K562 (cell line): ENCODE measurements around the gene DVL3. TPM values are rescaled to one million over a fixed set of nuclear protein-coding genes. Genes with fewer than 3 reads are reported as not detected.
A peak's percentile ranks its signal among the peaks of the same experiment; 100 is the strongest.

Experiments used
- ATF3 ChIP-seq, 2 experiments: fragments of 450-650 bp in 1 of 2; sonication (generic) in 1 of 2; formaldehyde crosslinking in 1 of 2; IDR thresholded peaks in 1 of 2; conservative IDR thresholded peaks in 1 of 2; 2 replicates each; pipeline versions ENCODE4 v1.6.1 to v1.8.1; 2016 to 2023; ENCODE audit warnings: mild to moderate bottlenecking in 2 of 2, moderate library complexity in 2 of 2, inconsistent platforms in 1 of 2, missing genetic modification reagents in 1 of 2
- DPF2 ChIP-seq: fragments of 450-650 bp; IDR thresholded peaks from 2 replicates; pipeline ENCODE4 v1.6.1; 2016
- E4F1 ChIP-seq: fragments of 250-450 bp; sonication (Bioruptor Pico); IDR thresholded peaks from 2 replicates; pipeline ENCODE4 v1.5.0; 2021; ENCODE audit warnings: mild to moderate bottlenecking, borderline replicate concordance
- FOSL1 ChIP-seq: fragments of 200-800 bp; sonication (Bioruptor generic); conservative IDR thresholded peaks from 2 replicates; pipeline ENCODE4 v1.6.1; 2016; ENCODE audit warnings: missing genetic modification characterization, missing compliant biosample characterization
- JUN ChIP-seq, 2 experiments: sonication (generic) in 1 of 2; formaldehyde crosslinking in 1 of 2; IDR thresholded peaks; 2 replicates each; pipeline versions ENCODE4 v1.6.1 to v1.8.0; 2012 to 2022; ENCODE audit warnings: borderline replicate concordance in 2 of 2, mild to moderate bottlenecking in 2 of 2, improper control_type of control experiment in 1 of 2, low read depth in 1 of 2, low read length in 1 of 2, missing genetic modification reagents in 1 of 2
- MYC ChIP-seq, 2 experiments: fragments of 250-450 bp in 1 of 2; sonication (Bioruptor Pico) in 1 of 2; IDR thresholded peaks; 2 replicates each; pipeline versions ENCODE4 v1.5.1 to v1.6.1; 2012 to 2021; ENCODE audit warnings: low read depth in 2 of 2, borderline replicate concordance in 1 of 2, improper control_type of control experiment in 1 of 2, low read length in 1 of 2, mild to moderate bottlenecking in 1 of 2, moderate library complexity in 1 of 2
- PHF21A ChIP-seq: fragments of 450-650 bp; IDR thresholded peaks from 2 replicates; pipeline ENCODE4 v1.6.1; 2017; ENCODE audit warnings: low read depth, borderline replicate concordance
- POLR2AphosphoS5 ChIP-seq: IDR thresholded peaks from 2 replicates; pipeline ENCODE4 v1.6.1; 2011; ENCODE audit warnings: mild to moderate bottlenecking, low read depth, low read length, moderate library complexity; ENCODE audit not compliant: control insufficient read depth, insufficient read depth
- PRDM10 ChIP-seq: fragments of 450-650 bp; IDR thresholded peaks from 2 replicates; pipeline ENCODE4 v1.6.1; 2018; ENCODE audit not compliant: partially characterized antibody
- SMARCA4 ChIP-seq: fragments of 450-650 bp; IDR thresholded peaks from 2 replicates; pipeline ENCODE4 v1.6.1; 2016
- TARDBP ChIP-seq: fragments of 450-650 bp; IDR thresholded peaks from 2 replicates; pipeline ENCODE4 v1.6.1; 2016
- TCF3 ChIP-seq: sonication (generic); formaldehyde crosslinking; IDR thresholded peaks from 2 replicates; pipeline ENCODE4 v1.4.0; 2020; ENCODE audit warnings: mild to moderate bottlenecking, missing genetic modification reagents
- ZBTB5 ChIP-seq: fragments of 450-650 bp; IDR thresholded peaks from 2 replicates; pipeline ENCODE4 v1.6.1; 2017; ENCODE audit warnings: antibody characterized with exemption
- ZNF121 ChIP-seq: sonication (generic); formaldehyde crosslinking; conservative IDR thresholded peaks from 2 replicates; pipeline ENCODE4 v1.8.0; 2022; ENCODE audit warnings: missing genetic modification reagents
- ZNF583 ChIP-seq: fragments of 250-450 bp; sonication (Bioruptor Pico); IDR thresholded peaks from 2 replicates; pipeline ENCODE4 v1.4.0; 2020
- polyA plus RNA-seq, 8 experiments: library from polyadenylated mRNA; depleted of rRNA in 4 of 8; stranded (reverse) in 5 of 8; unstranded in 3 of 8; fragments of >200 nt; fragmentation: Nextera tagmentation in 2 of 8; fragmentation: Illumina TruSeq in 1 of 8; extraction: Ambion mirVana in 2 of 8; extraction: Trizol in 1 of 8; gene quantifications; 2 replicates each; pipeline versions ENCODE4 v1.2.1 to v1.2.3, GENCODE V29; 2011 to 2014; ENCODE audit warnings: inconsistent platforms in 1 of 8, missing spikeins in 1 of 8
- total RNA-seq, 7 experiments: library from RNA; depleted of rRNA in 6 of 7; stranded (reverse); fragments of >200 nt in 6 of 7; fragmentation: Illumina TruSeq in 2 of 7; extraction: Trizol in 2 of 7; gene quantifications; 2 replicates each; pipeline versions ENCODE4 v1.2.1 to v1.2.3, GENCODE V29; 2011 to 2021; ENCODE audit warnings: low replicate concordance in 1 of 7
- TF ChIP-seq, protein P1 (sequence below): sonication (generic); formaldehyde crosslinking; IDR thresholded peaks from 2 replicates; pipeline ENCODE4 v1.9.0; 2022; ENCODE audit warnings: mild to moderate bottlenecking, missing genetic modification reagents

Gene DVL3
- total and polyA plus RNA-seq, 9 of the 15 experiments (the other 6 are each of a cell fraction or from before 2014, with no cell fraction given) = 3.1 to 57.9 (median 20.1) TPM

DNA sequence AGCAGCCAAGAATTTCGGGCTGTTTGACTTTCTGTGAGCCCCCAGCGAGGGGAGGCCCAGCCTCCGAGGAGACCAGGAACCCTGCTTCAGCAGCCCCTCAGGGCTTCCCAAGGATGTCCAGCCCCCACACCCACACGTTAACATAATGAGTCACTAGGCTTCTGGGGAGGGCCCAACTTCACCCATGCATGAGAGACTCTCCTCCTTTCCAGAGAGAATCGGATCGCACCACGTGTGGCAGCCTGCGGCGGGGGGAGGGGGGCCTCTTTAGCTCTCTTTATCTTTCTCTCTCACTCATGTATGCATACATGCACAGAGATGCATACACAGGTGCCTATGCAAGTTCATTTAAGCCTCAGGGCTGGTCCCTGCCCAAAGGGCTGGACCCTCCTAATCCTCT, 16.4 kb downstream of the DVL3 start (continued):
- TF ChIP-seq TCF3 (CRISPR knock-in tag) (peak; percentile 45), JUN (IDR thresholded peaks at IDR 0.05; ENCODE audit: borderline replicate concordance, low read depth, low read length) (peak; percentile 30; the same call in 1 of the 2 replicates), JUN (CRISPR knock-in tag; IDR thresholded peaks at IDR 0.05; ENCODE audit: borderline replicate concordance) (no peak), ZNF121 (CRISPR knock-in tag) (no peak), E4F1 (CRISPR knock-in tag) (no peak), PRDM10 (peak; percentile 84), ZBTB5 (no peak), TARDBP (no peak), FOSL1 (tag) (peak; percentile 71), ZNF583 (no peak), MYC (IDR thresholded peaks at IDR 0.05; ENCODE audit: low read depth, low read length) (peak; percentile 79), MYC (CRISPR knock-in tag; IDR thresholded peaks at IDR 0.05; ENCODE audit: borderline replicate concordance, low read depth) (no peak), PHF21A (0 out of 2 replicates have a peak, but pooled peaks have one; percentile 17), POLR2AphosphoS5 (0 out of 2 replicates have a peak, but pooled peaks have one; percentile 26), DPF2 (peak; percentile 42; the same call in 1 of the 2 replicates), SMARCA4 (0 out of 2 replicates have a peak, but pooled peaks have one; percentile 22), ATF3 (IDR thresholded peaks at IDR 0.05) (peak; percentile 61), ATF3 (CRISPR knock-in tag; conservative IDR thresholded peaks at IDR 0.05) (no peak)
- TF ChIP-seq, protein P1, sequence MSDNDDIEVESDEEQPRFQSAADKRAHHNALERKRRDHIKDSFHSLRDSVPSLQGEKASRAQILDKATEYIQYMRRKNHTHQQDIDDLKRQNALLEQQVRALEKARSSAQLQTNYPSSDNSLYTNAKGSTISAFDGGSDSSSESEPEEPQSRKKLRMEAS = peak; percentile 57
